SJCRH30 (cell line): ENCODE results near the gene ATL2. TPM values are rescaled to one million over a fixed set of nuclear protein-coding genes. Genes with fewer than 3 reads are reported as not detected.
"Not testable (repeated sequence)": the region's sequence is repeated elsewhere in the genome, so short reads cannot be mapped to it uniquely, and the experiment has no call there.

ENCODE experiments used
- DNase-seq, 2 experiments: peaks; one replicate each; pipeline ENCODE4 v3.0.0-alpha.2; 2015 to 2020
- H3K27ac ChIP-seq: fragments of 250-450 bp; sonication (Bioruptor Pico); 2 replicates; pipeline ENCODE4 v1.5.1; 2020; ENCODE audit warnings: mild to moderate bottlenecking, moderate library complexity
- H3K27me3 ChIP-seq: fragments of 250-450 bp; sonication (Bioruptor Pico); 2 replicates; pipeline ENCODE4 v1.5.1; 2020; ENCODE audit warnings: mild to moderate bottlenecking, moderate library complexity
- H3K36me3 ChIP-seq: fragments of 250-450 bp; sonication (Bioruptor Pico); 2 replicates; pipeline ENCODE4 v1.5.1; 2020; ENCODE audit warnings: mild to moderate bottlenecking, moderate library complexity
- H3K4me1 ChIP-seq: fragments of 250-450 bp; sonication (Bioruptor Pico); 2 replicates; pipeline ENCODE4 v1.5.1; 2020; ENCODE audit warnings: mild to moderate bottlenecking, moderate library complexity
- H3K4me3 ChIP-seq: fragments of 250-450 bp; sonication (Bioruptor Pico); 2 replicates; pipeline ENCODE4 v1.5.1; 2020; ENCODE audit warnings: mild to moderate bottlenecking, moderate library complexity
- H3K9me3 ChIP-seq: fragments of 250-450 bp; sonication (Bioruptor Pico); replicated peaks from 2 replicates; pipeline ENCODE4 v1.5.1; 2020; ENCODE audit warnings: mild to moderate bottlenecking, moderate library complexity
- total RNA-seq: library from RNA; depleted of rRNA; stranded (reverse); fragments of >200 nt; shearing (Covaris generic); gene quantifications from 2 replicates; pipeline ENCODE4 v1.2.3, GENCODE V29; 2014

The ATL2 gene
- total RNA-seq, 1 experiment from 2014 or later = 108 TPM

- no peak overlapping the region for H3K27ac ChIP-seq
- 0 out of 2 replicates have a peak, but pooled peaks cover 5% of the 10 kb centered on the region for H3K9me3 ChIP-seq
- DNase-seq = no peak
- peaks cover 11% of the 10 kb centered on the region for H3K36me3 ChIP-seq
- H3K4me3 ChIP-seq = no peak overlapping the region
- H3K4me1 ChIP-seq = no peaks in the 10 kb centered on the region
- H3K27me3 ChIP-seq = no peaks in the 10 kb centered on the region
Measured at GRCh38 chr2:38323623-38324022, 53.5 kb downstream of the ATL2 start.

DNA sequence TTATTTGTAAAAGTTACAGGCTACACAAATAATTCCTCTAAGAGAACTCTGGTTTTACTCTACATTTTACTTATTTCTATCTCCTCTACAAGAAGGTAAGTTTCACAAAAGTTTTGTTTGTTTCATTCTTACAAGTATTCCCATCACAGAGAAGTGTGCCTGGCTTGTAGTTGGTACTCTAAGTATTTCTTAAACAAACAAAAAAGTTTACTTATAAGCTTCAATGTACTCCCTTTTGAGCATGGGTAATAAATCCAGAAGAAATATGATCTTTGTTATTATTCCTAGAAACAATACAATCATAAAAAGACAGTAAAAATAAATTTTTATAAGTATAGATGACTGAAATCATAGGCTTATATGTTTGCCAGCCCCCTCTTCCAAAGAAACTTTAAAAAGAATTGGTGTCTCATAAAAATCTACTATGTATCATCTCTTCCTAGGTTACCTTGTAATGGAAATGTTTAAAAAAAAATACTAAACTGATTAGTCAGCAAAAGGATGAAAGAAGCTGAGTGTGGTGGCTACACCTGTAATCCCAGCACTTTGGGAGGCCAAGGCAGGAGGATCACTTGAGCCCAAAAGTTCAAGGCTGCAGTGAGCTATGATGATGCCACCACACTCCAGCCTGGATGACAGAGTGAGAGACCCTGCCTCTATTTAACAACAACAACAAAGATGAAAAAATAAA, 54.7 kb downstream of the ATL2 start:
- Histone ChIP-seq H3K27ac (no peak overlapping the region), H3K36me3 (peaks cover 19% of the 10 kb centered on the region), H3K9me3 (0 out of 2 replicates have a peak, but pooled peaks cover 5% of the 10 kb centered on the region), H3K4me3 (no peak overlapping the region), H3K4me1 (no peaks in the 10 kb centered on the region), H3K27me3 (no peaks in the 10 kb centered on the region)
- no peak for DNase-seq

GRCh38 chr2:38319240-38319639, 57.8 kb downstream of the ATL2 start:
- DNase-seq, H3K9me3 ChIP-seq, H3K27me3 ChIP-seq, H3K4me1 ChIP-seq, H3K27ac ChIP-seq, H3K4me3 ChIP-seq: not testable (repeated sequence)
- peaks cover 33% of the 10 kb centered on the region for H3K36me3 ChIP-seq

- Histone ChIP-seq H3K27me3 (no peaks in the 10 kb centered on the region), H3K4me3 (no peak overlapping the region), H3K36me3 (peaks cover 43% of the 10 kb centered on the region), H3K4me1 (no peaks in the 10 kb centered on the region), H3K27ac (no peak overlapping the region), H3K9me3 (no peaks in the 10 kb centered on the region)
- DNase-seq = no peak
Measured at GRCh38 chr2:38317725-38318124, 59.3 kb downstream of the ATL2 start.

- Histone ChIP-seq H3K4me3 (no peak overlapping the region), H3K27me3 (no peaks in the 10 kb centered on the region), H3K9me3 (no peaks in the 10 kb centered on the region), H3K36me3 (peaks cover 62% of the 10 kb centered on the region), H3K4me1 (no peaks in the 10 kb centered on the region), H3K27ac (no peak overlapping the region)
- DNase-seq = peak in 1 of 2 experiments; percentile 78
Measured at GRCh38 chr2:38315707-38316333, 61.3 kb downstream of the ATL2 start.

DNA sequence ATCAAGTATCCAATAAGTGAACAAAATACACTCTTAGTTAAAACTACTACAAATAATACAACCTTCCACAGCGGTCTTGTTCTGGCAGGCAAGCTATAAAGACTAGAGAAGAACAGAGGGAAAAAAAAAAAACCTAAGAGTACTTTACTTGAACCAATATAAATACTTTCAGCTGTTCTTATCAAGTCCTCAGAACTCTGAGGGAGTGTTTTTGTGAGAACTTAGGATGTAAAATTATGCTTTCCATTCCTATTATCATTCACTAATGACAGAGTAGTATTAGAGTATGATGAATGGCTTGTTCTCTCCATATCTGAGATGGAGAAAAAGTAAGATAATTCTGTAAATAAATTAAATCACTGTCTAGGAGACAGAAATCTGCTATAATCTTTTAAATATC, 68.3 kb downstream of the ATL2 start:
- Histone ChIP-seq H3K27me3 (no peaks in the 10 kb centered on the region), H3K4me1 (no peaks in the 10 kb centered on the region), H3K36me3 (peaks cover 69% of the 10 kb centered on the region), H3K4me3 (no peak overlapping the region), H3K9me3 (no peaks in the 10 kb centered on the region), H3K27ac (no peak overlapping the region)
- no peak for DNase-seq

GRCh38 chr2:38301969-38302702, 74.9 kb downstream of the ATL2 start:
- H3K36me3 ChIP-seq = peaks cover 61% of the 10 kb centered on the region

DNA sequence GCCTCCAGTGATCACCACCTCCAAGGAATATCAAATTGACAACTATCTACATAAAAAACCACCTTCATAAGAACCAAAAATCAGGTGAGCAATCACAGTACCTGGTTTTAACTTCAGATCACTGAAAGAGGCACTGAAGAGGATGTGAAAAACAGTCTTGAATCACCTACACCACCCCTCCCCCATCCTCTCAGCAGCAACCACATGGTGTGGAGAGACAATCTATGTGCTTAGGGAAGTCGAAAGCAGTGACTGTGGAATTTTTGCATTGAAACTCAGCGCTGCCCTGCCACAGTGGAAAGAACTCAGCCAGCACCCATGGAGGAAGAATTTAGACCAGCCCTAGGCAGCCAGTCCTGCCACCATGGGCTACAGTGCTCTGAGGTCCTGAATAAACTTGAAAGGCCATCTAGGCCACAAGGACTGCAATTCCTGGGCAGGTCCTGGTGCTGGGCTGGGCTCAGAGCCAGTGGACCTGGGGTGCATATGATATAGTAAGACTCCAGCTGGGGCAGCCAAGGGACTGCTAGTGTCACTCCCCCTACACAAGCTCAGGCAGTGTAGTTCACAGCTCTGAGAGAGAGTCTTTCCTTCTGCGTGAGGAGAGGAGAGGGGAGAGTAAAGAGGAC, 75.6 kb downstream of the ATL2 start:
- peaks cover 66% of the 10 kb centered on the region for H3K36me3 ChIP-seq
- no peaks in the 10 kb centered on the region for H3K4me1 ChIP-seq
- H3K4me3 ChIP-seq = no peak overlapping the region

More at GRCh38 chr2:38301969-38302702, 74.9 kb downstream of the ATL2 start:
- no peak for DNase-seq
- Histone ChIP-seq H3K9me3 (no peaks in the 10 kb centered on the region), H3K4me1 (no peaks in the 10 kb centered on the region), H3K27me3 (no peaks in the 10 kb centered on the region), H3K4me3 (no peak overlapping the region), H3K27ac (no peak overlapping the region)

DNA sequence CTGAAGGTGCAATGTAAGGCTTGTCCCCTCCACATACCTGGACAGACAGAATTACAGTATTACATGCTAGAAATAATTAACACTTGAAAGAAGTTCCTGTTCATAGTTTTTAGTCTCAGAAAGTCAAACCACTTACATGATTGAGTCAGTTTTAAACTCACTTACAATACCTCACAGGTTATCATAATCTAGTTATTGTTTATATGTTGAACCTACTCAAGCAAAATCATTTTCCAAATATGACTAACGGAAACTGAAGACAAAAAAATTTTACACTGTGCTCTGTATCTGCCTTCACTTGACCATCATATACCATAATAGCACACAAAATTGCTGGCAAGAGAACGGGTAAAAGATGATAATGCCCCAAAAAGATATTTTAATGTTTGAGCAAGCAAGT, 78.5 kb downstream of the ATL2 start:
- Histone ChIP-seq H3K9me3 (no peaks in the 10 kb centered on the region), H3K27ac (no peak overlapping the region), H3K27me3 (no peaks in the 10 kb centered on the region), H3K4me3 (no peak overlapping the region), H3K36me3 (peaks cover 65% of the 10 kb centered on the region), H3K4me1 (no peaks in the 10 kb centered on the region)
- DNase-seq = no peak

More for the DNA sequence above, 75.6 kb downstream of the ATL2 start:
- no peak for DNase-seq
- H3K9me3 ChIP-seq = no peaks in the 10 kb centered on the region
- no peak overlapping the region for H3K27ac ChIP-seq
- no peaks in the 10 kb centered on the region for H3K27me3 ChIP-seq

GRCh38 chr2:38296197-38296780, 80.8 kb downstream of the ATL2 start:
- no peaks in the 10 kb centered on the region for H3K27me3 ChIP-seq
- H3K9me3 ChIP-seq = no peaks in the 10 kb centered on the region
- no peaks in the 10 kb centered on the region for H3K4me1 ChIP-seq
- peaks cover 54% of the 10 kb centered on the region for H3K36me3 ChIP-seq
- no peak overlapping the region for H3K4me3 ChIP-seq
- H3K27ac ChIP-seq = no peak overlapping the region
- no peak for DNase-seq

DNA sequence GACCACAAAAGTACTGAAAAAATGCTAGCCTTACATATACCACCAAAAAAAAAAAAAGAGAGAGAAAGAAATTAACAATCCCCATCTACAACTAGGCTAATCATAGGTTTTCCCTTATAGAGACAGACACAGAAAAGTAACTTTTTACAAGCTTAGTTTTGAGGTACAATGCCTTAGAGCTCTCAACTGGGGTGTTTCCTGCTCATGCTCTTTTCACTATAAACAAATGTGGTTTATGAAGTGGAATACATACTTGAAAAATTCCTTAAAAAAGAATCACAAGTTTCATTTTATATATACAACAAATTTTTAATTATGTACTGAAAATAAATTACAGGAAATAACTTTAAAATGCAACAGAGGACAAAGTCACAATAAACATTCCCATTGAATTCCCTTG, 82.5 kb downstream of the ATL2 start:
- no peaks in the 10 kb centered on the region for H3K4me1 ChIP-seq
- no peak overlapping the region for H3K27ac ChIP-seq
- no peak for DNase-seq
- H3K4me3 ChIP-seq = no peak overlapping the region
- H3K27me3 ChIP-seq = no peaks in the 10 kb centered on the region
- H3K36me3 ChIP-seq = peaks cover 47% of the 10 kb centered on the region
- no peaks in the 10 kb centered on the region for H3K9me3 ChIP-seq

- H3K27me3 ChIP-seq = no peaks in the 10 kb centered on the region
- no peaks in the 10 kb centered on the region for H3K9me3 ChIP-seq
- H3K36me3 ChIP-seq = peaks cover 37% of the 10 kb centered on the region
- H3K4me1 ChIP-seq = no peaks in the 10 kb centered on the region
- no peak overlapping the region for H3K4me3 ChIP-seq
- no peak overlapping the region for H3K27ac ChIP-seq
- DNase-seq = no peak
Measured at GRCh38 chr2:38293152-38293865, 83.8 kb downstream of the ATL2 start.

DNA sequence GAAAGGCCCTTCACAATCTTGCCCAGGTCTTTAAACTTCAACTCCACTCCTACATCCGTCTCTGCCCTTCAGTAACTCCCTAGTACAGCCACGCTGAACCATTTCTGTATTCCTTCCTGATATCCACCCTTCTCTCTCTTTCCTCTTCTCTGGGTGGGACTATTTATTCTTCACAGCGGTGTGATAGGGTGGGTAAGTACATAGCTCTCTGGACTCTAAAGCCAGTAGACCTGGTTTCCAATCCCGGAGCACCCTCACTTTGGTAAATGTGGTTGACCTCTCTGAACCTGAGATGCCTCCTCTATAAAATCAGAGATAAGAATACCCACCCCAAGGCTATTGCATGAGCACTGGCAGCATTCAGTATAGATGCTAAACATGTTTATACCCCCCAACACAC, 86.7 kb downstream of the ATL2 start:
- H3K4me1 ChIP-seq = no peaks in the 10 kb centered on the region
- DNase-seq = no peak
- H3K27me3 ChIP-seq = no peaks in the 10 kb centered on the region
- H3K4me3 ChIP-seq = no peak overlapping the region
- H3K36me3 ChIP-seq = peaks cover 7% of the 10 kb centered on the region; the same call in 1 of the 2 replicates
- H3K9me3 ChIP-seq = no peaks in the 10 kb centered on the region
- no peak overlapping the region for H3K27ac ChIP-seq

- Histone ChIP-seq H3K4me3 (no peak overlapping the region), H3K27me3 (no peaks in the 10 kb centered on the region), H3K9me3 (no peaks in the 10 kb centered on the region), H3K36me3 (no peaks in the 10 kb centered on the region), H3K27ac (no peak overlapping the region), H3K4me1 (no peaks in the 10 kb centered on the region)
- DNase-seq = no peak
Measured at GRCh38 chr2:38284971-38285370, 92.1 kb downstream of the ATL2 start.
